NCI-H82 treated with DMSO at 0.1 percent for 48 hours (cell line): ENCODE measurements around the gene SH3BGRL3.
"Not testable (repeated sequence)": the region's sequence is repeated elsewhere in the genome, so short reads cannot be mapped to it uniquely, and the experiment has no call there.

Experiments used
- DNase-seq: peaks from one replicate; lab custom pipeline; 2025; ENCODE audit not compliant: unreplicated experiment; lab: John Stamatoyannopoulos, UW

SH3BGRL3 gene

GRCh38 chr1:26290122-26290881 lies 10.4 kb downstream of the SH3BGRL3 start:
- no peak for DNase-seq

- DNase-seq, result no peak
Observed at GRCh38 chr1:26290882-26291261, 11.0 kb downstream of the SH3BGRL3 start.

GRCh38 chr1:26291433-26291832 lies 11.5 kb downstream of the SH3BGRL3 start:
- no peak for DNase-seq

GRCh38 chr1:26291939-26292338 lies 12.1 kb downstream of the SH3BGRL3 start:
- no peak for DNase-seq

GRCh38 chr1:26292735-26293134 lies 12.8 kb downstream of the SH3BGRL3 start:
- DNase-seq, result not testable (repeated sequence)

- DNase-seq, result no peak
Observed at GRCh38 chr1:26293911-26294463, 14.1 kb downstream of the SH3BGRL3 start.

- no peak for DNase-seq
Observed at GRCh38 chr1:26295194-26296138, 15.6 kb downstream of the SH3BGRL3 start.

- DNase-seq, result no peak
Observed at GRCh38 chr1:26296340-26297056, 16.6 kb downstream of the SH3BGRL3 start.

- no peak for DNase-seq
Observed at GRCh38 chr1:26297057-26297790, 17.3 kb downstream of the SH3BGRL3 start.

GRCh38 chr1:26297791-26298124 lies 17.9 kb downstream of the SH3BGRL3 start:
- DNase-seq, result no peak

GRCh38 chr1:26300578-26301275 lies 20.8 kb downstream of the SH3BGRL3 start:
- DNase-seq, result no peak

GRCh38 chr1:26302733-26303405 lies 23.0 kb downstream of the SH3BGRL3 start:
- DNase-seq, result no peak

- DNase-seq, result no peak
Observed at GRCh38 chr1:26305667-26306289, 25.9 kb downstream of the SH3BGRL3 start.

- DNase-seq, result peak; percentile 97
Observed at GRCh38 chr1:26306290-26307229, 26.7 kb downstream of the SH3BGRL3 start, which contains the start of gene UBXN11. Gene UBXN11, minus strand, starts transcription at chr1:26306636. Its CDS starts 3,753 bp downstream, at chr1:26302883.

GRCh38 chr1:26307363-26307781 lies 27.5 kb downstream of the SH3BGRL3 start:
- DNase-seq, result no peak

- not testable (repeated sequence) for DNase-seq
Observed at GRCh38 chr1:26307966-26308899, 28.3 kb downstream of the SH3BGRL3 start.

GRCh38 chr1:26314501-26314900 lies 34.6 kb downstream of the SH3BGRL3 start:
- DNase-seq, result no peak
